Parathyroid adenoma (tissue), 2 donors: ENCODE measurements around the gene HELZ2.

ENCODE experiments used
- H2AFZ ChIP-seq: fragments of 300-600 bp; sonication (generic); one replicate; pipeline ENCODE4 v1.7.0; 2017; ENCODE audit warnings: antibody characterized with exemption, mild to moderate bottlenecking
- H3K27ac ChIP-seq: fragments of 300-600 bp; sonication (generic); one replicate; pipeline ENCODE4 v1.7.0; 2017
- H3K27me3 ChIP-seq: fragments of 300-600 bp; sonication (generic); one replicate; pipeline ENCODE4 v1.7.0; 2017; ENCODE audit warnings: low read length; ENCODE audit not compliant: control insufficient read depth, insufficient read depth
- H3K36me3 ChIP-seq: fragments of 300-600 bp; sonication (generic); one replicate; pipeline ENCODE4 v1.7.0; 2017; ENCODE audit warnings: low read length; ENCODE audit not compliant: control insufficient read depth, insufficient read depth
- H3K4me1 ChIP-seq: fragments of 300-600 bp; sonication (generic); one replicate; pipeline ENCODE4 v1.7.0; 2017; ENCODE audit warnings: control low read depth
- H3K4me2 ChIP-seq: fragments of 300-600 bp; sonication (generic); one replicate; pipeline ENCODE4 v1.7.0; 2017; ENCODE audit warnings: low read length
- H3K4me3 ChIP-seq: fragments of 300-600 bp; sonication (generic); one replicate; pipeline ENCODE4 v1.7.0; 2017; ENCODE audit warnings: low read depth, low read length
- H3K79me2 ChIP-seq: fragments of 300-600 bp; sonication (generic); one replicate; pipeline ENCODE4 v1.7.0; 2017; ENCODE audit warnings: control low read depth
- H3K9ac ChIP-seq: fragments of 300-600 bp; sonication (generic); one replicate; pipeline ENCODE4 v1.7.0; 2017; ENCODE audit warnings: mild to moderate bottlenecking
- H3K9me3 ChIP-seq: fragments of 300-600 bp; sonication (generic); one replicate; pipeline ENCODE4 v1.7.0; 2017; ENCODE audit warnings: low read length; ENCODE audit not compliant: control insufficient read depth
- CTCF ChIP-seq: fragments of 300-600 bp; sonication (generic); IDR thresholded peaks from one replicate; pipeline ENCODE4 v1.7.0; 2017; ENCODE audit warnings: antibody characterized with exemption, mild to moderate bottlenecking
- donor health status: primary hyperparathyroidism.

HELZ2 gene

GRCh38 chr20:63594043-63594561 is 20.1 kb upstream of the HELZ2 start:
- Histone ChIP-seq H3K27ac (no peak overlapping the region), H3K36me3 (no peaks in the 10 kb centered on the region), H3K79me2 (no peaks in the 10 kb centered on the region), H3K9ac (no peak overlapping the region), H3K4me3 (no peak overlapping the region), H3K9me3 (no peaks in the 10 kb centered on the region), H3K27me3 (no peaks in the 10 kb centered on the region), H3K4me2 (no peak overlapping the region), H3K4me1 (no peaks in the 10 kb centered on the region), H2AFZ (no peak overlapping the region)
- no peak for TF ChIP-seq CTCF

GRCh38 chr20:63592661-63593060 is 18.6 kb upstream of the HELZ2 start:
- Histone ChIP-seq H3K4me1 (no peaks in the 10 kb centered on the region), H3K9ac (no peak overlapping the region), H3K27ac (no peak overlapping the region), H3K4me3 (no peak overlapping the region), H3K9me3 (no peaks in the 10 kb centered on the region), H3K27me3 (no peaks in the 10 kb centered on the region), H3K36me3 (no peaks in the 10 kb centered on the region), H3K79me2 (no peaks in the 10 kb centered on the region), H3K4me2 (no peak overlapping the region), H2AFZ (no peak overlapping the region)
- no peak for TF ChIP-seq CTCF

GRCh38 chr20:63591786-63592355 is 17.8 kb upstream of the HELZ2 start:
- Histone ChIP-seq H2AFZ (no peak overlapping the region), H3K9ac (no peak overlapping the region), H3K27ac (no peak overlapping the region), H3K36me3 (no peaks in the 10 kb centered on the region), H3K4me3 (no peak overlapping the region), H3K9me3 (no peaks in the 10 kb centered on the region), H3K27me3 (no peaks in the 10 kb centered on the region), H3K4me2 (no peak overlapping the region), H3K4me1 (no peaks in the 10 kb centered on the region), H3K79me2 (no peaks in the 10 kb centered on the region)
- TF ChIP-seq CTCF: no peak

- no peaks in the 10 kb centered on the region for H3K27me3 ChIP-seq
- no peak overlapping the region for H3K4me3 ChIP-seq
These were observed 17.1 kb upstream of the HELZ2 start for GRCh38 chr20:63591147-63591533.

More at GRCh38 chr20:63591147-63591533, 17.1 kb upstream of the HELZ2 start:
- TF ChIP-seq CTCF: no peak
- no peaks in the 10 kb centered on the region for H3K36me3 ChIP-seq
- H3K27ac ChIP-seq: no peak overlapping the region
- no peaks in the 10 kb centered on the region for H3K79me2 ChIP-seq
- H3K4me1 ChIP-seq: no peaks in the 10 kb centered on the region
- no peaks in the 10 kb centered on the region for H3K9me3 ChIP-seq
- H3K9ac ChIP-seq: no peak overlapping the region
- no peak overlapping the region for H2AFZ ChIP-seq
- no peak overlapping the region for H3K4me2 ChIP-seq
